HepG2 (cell line): Measurements from ENCODE around the gene DNALI1. TPM values are rescaled to one million over a fixed set of nuclear protein-coding genes. Genes with fewer than 3 reads are reported as not detected.

ENCODE experiments used
- JDP2 ChIP-seq: sonication (generic); formaldehyde crosslinking; IDR thresholded peaks from 2 replicates; pipeline ENCODE4 v1.8.1; 2022; ENCODE audit warnings: missing genetic modification reagents, borderline replicate concordance
- KDM1A ChIP-seq: IDR thresholded peaks from 2 replicates; pipeline ENCODE4 v1.6.1; 2016; ENCODE audit warnings: missing compliant biosample characterization
- MATR3 ChIP-seq: sonication (generic); formaldehyde crosslinking; IDR thresholded peaks from 2 replicates; pipeline ENCODE4 v1.4.0; 2020; ENCODE audit warnings: missing genetic modification reagents
- NR1H2 ChIP-seq: sonication (generic); formaldehyde crosslinking; IDR thresholded peaks from 2 replicates; pipeline ENCODE4 v1.8.1; 2022; ENCODE audit warnings: low read depth, missing genetic modification reagents, borderline replicate concordance
- SMARCE1 ChIP-seq: fragments of 450-650 bp; IDR thresholded peaks from 2 replicates; pipeline ENCODE4 v1.6.1; 2017; ENCODE audit warnings: borderline replicate concordance
- ZNF234 ChIP-seq: sonication (generic); formaldehyde crosslinking; conservative IDR thresholded peaks from 2 replicates; pipeline ENCODE4 v1.5.1; 2020; ENCODE audit warnings: mild to moderate bottlenecking, missing genetic modification reagents
- ZNF264 ChIP-seq: sonication (generic); formaldehyde crosslinking; IDR thresholded peaks from 2 replicates; pipeline ENCODE4 v1.4.0; 2020; ENCODE audit warnings: missing genetic modification reagents
- ZNF33B ChIP-seq: sonication (generic); formaldehyde crosslinking; IDR thresholded peaks from 2 replicates; pipeline ENCODE4 v1.5.1; 2020; ENCODE audit warnings: mild to moderate bottlenecking, missing genetic modification reagents
- ZNF44 ChIP-seq: sonication (generic); formaldehyde crosslinking; IDR thresholded peaks from 2 replicates; pipeline ENCODE4 v1.5.1; 2020; ENCODE audit warnings: mild to moderate bottlenecking, missing genetic modification reagents
- ZNF674 ChIP-seq: sonication (generic); formaldehyde crosslinking; IDR thresholded peaks from 2 replicates; pipeline ENCODE4 v1.5.0; 2020; ENCODE audit warnings: low read depth, mild to moderate bottlenecking, missing genetic modification reagents
- ZNF850 ChIP-seq: sonication (generic); formaldehyde crosslinking; conservative IDR thresholded peaks from 2 replicates; pipeline ENCODE4 v1.9.0; 2021; ENCODE audit warnings: mild to moderate bottlenecking, missing genetic modification reagents
- polyA plus RNA-seq, 8 experiments: library from polyadenylated mRNA; depleted of rRNA in 3 of 8; stranded (reverse) in 7 of 8; unstranded in 1 of 8; fragments of >200 nt; fragmentation: Illumina TruSeq in 4 of 8; extraction: Trizol in 4 of 8; gene quantifications; 2 replicates each; pipeline versions ENCODE4 v1.2.1 to v1.2.3, GENCODE V29; 2011 to 2016; ENCODE audit warnings: low read depth in 4 of 8, missing spikeins in 1 of 8, mixed read lengths in 1 of 8; ENCODE audit not compliant: insufficient read depth in 1 of 8
- total RNA-seq, 5 experiments: library from RNA; depleted of rRNA; stranded (reverse); fragments of >200 nt; fragmentation: Illumina TruSeq; extraction: Trizol; gene quantifications; 2 replicates each; pipeline ENCODE4 v1.2.3, GENCODE V29; 2016; ENCODE audit warnings: low read depth in 1 of 5
- TF ChIP-seq, protein P1 (sequence below): sonication (generic); formaldehyde crosslinking; IDR thresholded peaks from 2 replicates; pipeline ENCODE4 v1.8.1; 2022; ENCODE audit warnings: mild to moderate bottlenecking, missing genetic modification reagents
- TF ChIP-seq, protein P2 (sequence below): sonication (generic); formaldehyde crosslinking; IDR thresholded peaks from 2 replicates; pipeline ENCODE4 v1.4.0; 2020; ENCODE audit warnings: missing genetic modification reagents, borderline replicate concordance
- TF ChIP-seq, protein P3 (sequence below): sonication (generic); formaldehyde crosslinking; conservative IDR thresholded peaks from 2 replicates; pipeline ENCODE4 v1.5.0; 2020; ENCODE audit warnings: missing genetic modification reagents
- TF ChIP-seq, protein P4 (sequence below): IDR thresholded peaks from 2 replicates; pipeline ENCODE4 v1.6.1; 2016; ENCODE audit warnings: missing compliant biosample characterization, missing genetic modification reagents, borderline replicate concordance
- TF ChIP-seq, protein P5 (sequence below): sonication (generic); formaldehyde crosslinking; IDR thresholded peaks from 2 replicates; pipeline ENCODE4 v1.8.0; 2022; ENCODE audit warnings: mild to moderate bottlenecking, missing genetic modification reagents, moderate library complexity

Gene DNALI1
- total and polyA plus RNA-seq, 2 of the 13 experiments (the other 11 are each of a cell fraction or from before 2014, with no cell fraction given), result 0.42 to 0.70 TPM

DNA sequence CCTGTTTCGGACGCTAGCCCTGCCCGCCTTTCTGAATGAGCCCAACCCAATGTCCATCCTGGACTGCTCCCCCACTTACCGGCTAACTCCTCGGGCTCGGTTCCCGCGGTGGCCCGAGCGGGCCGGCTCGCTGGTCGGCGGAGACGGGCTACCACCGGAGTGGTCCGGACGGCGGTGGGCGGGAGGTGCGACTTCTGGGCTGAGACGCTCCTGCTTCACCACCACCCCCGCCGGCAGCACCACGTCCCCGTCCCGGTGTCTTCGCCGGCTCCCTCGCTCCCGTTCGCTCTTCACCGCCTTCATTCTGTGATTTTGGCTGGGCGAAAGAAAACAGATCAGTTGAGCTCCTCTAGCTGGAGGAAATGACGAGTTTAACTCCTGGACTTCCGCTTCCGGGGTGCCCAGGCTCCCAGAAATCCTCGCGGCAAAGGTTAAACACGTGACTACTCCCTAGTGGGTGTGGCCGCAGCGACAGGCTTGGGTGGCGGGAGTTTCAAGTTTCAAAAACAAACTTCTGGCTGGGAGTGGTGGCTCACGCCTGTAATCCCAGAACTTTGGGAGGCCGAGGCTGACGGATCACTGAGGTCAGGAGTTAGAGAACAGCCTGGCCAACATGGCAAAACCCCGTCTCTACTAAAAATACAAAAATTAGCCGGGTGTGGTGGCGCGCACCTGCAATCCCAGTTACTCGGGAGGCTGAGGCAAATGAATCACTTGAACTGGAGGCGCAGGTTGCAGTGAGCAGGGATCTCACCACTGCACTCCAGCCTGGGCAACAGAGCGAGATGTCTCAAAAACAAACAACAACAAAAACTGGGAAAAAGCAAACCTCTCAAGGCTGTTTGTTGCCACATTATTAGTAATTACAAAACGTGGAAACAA, 2.6 kb upstream of the DNALI1 start, which contains the start of gene SNIP1 (continued):
- TF ChIP-seq JDP2 (CRISPR knock-in tag), result no peak
- no peak for TF ChIP-seq ZNF44 (CRISPR knock-in tag)
- no peak for TF ChIP-seq ZNF234 (CRISPR knock-in tag)
- TF ChIP-seq ZNF264 (CRISPR knock-in tag), result peak; percentile 55
- TF ChIP-seq SMARCE1, result no peak
- TF ChIP-seq, protein P1, sequence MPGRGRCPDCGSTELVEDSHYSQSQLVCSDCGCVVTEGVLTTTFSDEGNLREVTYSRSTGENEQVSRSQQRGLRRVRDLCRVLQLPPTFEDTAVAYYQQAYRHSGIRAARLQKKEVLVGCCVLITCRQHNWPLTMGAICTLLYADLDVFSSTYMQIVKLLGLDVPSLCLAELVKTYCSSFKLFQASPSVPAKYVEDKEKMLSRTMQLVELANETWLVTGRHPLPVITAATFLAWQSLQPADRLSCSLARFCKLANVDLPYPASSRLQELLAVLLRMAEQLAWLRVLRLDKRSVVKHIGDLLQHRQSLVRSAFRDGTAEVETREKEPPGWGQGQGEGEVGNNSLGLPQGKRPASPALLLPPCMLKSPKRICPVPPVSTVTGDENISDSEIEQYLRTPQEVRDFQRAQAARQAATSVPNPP (CRISPR knock-in tag), result no peak
- TF ChIP-seq, protein P2, sequence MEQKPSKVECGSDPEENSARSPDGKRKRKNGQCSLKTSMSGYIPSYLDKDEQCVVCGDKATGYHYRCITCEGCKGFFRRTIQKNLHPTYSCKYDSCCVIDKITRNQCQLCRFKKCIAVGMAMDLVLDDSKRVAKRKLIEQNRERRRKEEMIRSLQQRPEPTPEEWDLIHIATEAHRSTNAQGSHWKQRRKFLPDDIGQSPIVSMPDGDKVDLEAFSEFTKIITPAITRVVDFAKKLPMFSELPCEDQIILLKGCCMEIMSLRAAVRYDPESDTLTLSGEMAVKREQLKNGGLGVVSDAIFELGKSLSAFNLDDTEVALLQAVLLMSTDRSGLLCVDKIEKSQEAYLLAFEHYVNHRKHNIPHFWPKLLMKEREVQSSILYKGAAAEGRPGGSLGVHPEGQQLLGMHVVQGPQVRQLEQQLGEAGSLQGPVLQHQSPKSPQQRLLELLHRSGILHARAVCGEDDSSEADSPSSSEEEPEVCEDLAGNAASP (CRISPR knock-in tag), result peak; percentile 66; the same call in 1 of the 2 replicates
- no peak for TF ChIP-seq ZNF33B (CRISPR knock-in tag)
- TF ChIP-seq ZNF850, result no peak
- no peak; the same call in 1 of the 2 replicates for TF ChIP-seq KDM1A (CRISPR knock-in tag)
- no peak for TF ChIP-seq ZNF674
- TF ChIP-seq, protein P3, sequence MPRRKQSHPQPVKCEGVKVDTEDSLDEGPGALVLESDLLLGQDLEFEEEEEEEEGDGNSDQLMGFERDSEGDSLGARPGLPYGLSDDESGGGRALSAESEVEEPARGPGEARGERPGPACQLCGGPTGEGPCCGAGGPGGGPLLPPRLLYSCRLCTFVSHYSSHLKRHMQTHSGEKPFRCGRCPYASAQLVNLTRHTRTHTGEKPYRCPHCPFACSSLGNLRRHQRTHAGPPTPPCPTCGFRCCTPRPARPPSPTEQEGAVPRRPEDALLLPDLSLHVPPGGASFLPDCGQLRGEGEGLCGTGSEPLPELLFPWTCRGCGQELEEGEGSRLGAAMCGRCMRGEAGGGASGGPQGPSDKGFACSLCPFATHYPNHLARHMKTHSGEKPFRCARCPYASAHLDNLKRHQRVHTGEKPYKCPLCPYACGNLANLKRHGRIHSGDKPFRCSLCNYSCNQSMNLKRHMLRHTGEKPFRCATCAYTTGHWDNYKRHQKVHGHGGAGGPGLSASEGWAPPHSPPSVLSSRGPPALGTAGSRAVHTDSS, result no peak
- TF ChIP-seq, protein P4, sequence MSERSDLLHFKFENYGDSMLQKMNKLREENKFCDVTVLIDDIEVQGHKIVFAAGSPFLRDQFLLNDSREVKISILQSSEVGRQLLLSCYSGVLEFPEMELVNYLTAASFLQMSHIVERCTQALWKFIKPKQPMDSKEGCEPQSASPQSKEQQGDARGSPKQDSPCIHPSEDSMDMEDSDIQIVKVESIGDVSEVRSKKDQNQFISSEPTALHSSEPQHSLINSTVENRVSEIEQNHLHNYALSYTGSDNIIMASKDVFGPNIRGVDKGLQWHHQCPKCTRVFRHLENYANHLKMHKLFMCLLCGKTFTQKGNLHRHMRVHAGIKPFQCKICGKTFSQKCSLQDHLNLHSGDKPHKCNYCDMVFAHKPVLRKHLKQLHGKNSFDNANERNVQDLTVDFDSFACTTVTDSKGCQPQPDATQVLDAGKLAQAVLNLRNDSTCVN, result no peak
- TF ChIP-seq NR1H2 (CRISPR knock-in tag), result no peak
- no peak for TF ChIP-seq MATR3
- TF ChIP-seq, protein P5, sequence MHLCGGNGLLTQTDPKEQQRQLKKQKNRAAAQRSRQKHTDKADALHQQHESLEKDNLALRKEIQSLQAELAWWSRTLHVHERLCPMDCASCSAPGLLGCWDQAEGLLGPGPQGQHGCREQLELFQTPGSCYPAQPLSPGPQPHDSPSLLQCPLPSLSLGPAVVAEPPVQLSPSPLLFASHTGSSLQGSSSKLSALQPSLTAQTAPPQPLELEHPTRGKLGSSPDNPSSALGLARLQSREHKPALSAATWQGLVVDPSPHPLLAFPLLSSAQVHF (CRISPR knock-in tag), result 0 out of 2 replicates have a peak, but pooled peaks have one; percentile 18
